Stimulated activated CD8-positive, alpha-beta memory T cell treated with anti-CD3 and anti-CD28 coated beads, Interleukin-4, amount 100 ng/mL, for 1 hour (primary cell): Measurements from ENCODE around the gene LIG4.

Experiments
- DNase-seq, 2 donors: peaks; one replicate each; pipeline ENCODE4 v3.0.0-alpha.2; 2020; ENCODE audit warnings: low read depth in 2 of 2, low spot score in 1 of 2

The LIG4 gene

GRCh38 chr13:108194435-108194936, 20.9 kb downstream of the LIG4 start:
- DNase-seq, result no peak

GRCh38 chr13:108193806-108194205, 21.5 kb downstream of the LIG4 start:
- no peak for DNase-seq

- no peak for DNase-seq
These were observed 24.4 kb downstream of the LIG4 start for GRCh38 chr13:108190897-108191296.

GRCh38 chr13:108188260-108188659, 27.1 kb downstream of the LIG4 start:
- DNase-seq, result no peak

- DNase-seq, result no peak
These were observed 30.1 kb downstream of the LIG4 start for GRCh38 chr13:108185223-108185622.

- no peak for DNase-seq
These were observed 32.7 kb downstream of the LIG4 start for GRCh38 chr13:108182652-108183051.

- DNase-seq, result no peak
These were observed 37.3 kb downstream of the LIG4 start for GRCh38 chr13:108178078-108178477.

- peak; percentile 5 to 21 for DNase-seq
These were observed 38.6 kb downstream of the LIG4 start for GRCh38 chr13:108176685-108177274.

- no peak for DNase-seq
These were observed 46.4 kb downstream of the LIG4 start for GRCh38 chr13:108168929-108169328.

GRCh38 chr13:108166078-108166477, 49.3 kb downstream of the LIG4 start:
- DNase-seq, result no peak

GRCh38 chr13:108158746-108159145, 56.6 kb downstream of the LIG4 start:
- no peak for DNase-seq
